Fibroblast of the conjunctiva (primary cell): ENCODE results near the gene VWA2.

Experiments
- DNase-seq: peaks from one replicate; pipeline ENCODE4 v3.0.0-alpha.2; 2010; ENCODE audit warnings: low read depth

Gene VWA2, protein sequence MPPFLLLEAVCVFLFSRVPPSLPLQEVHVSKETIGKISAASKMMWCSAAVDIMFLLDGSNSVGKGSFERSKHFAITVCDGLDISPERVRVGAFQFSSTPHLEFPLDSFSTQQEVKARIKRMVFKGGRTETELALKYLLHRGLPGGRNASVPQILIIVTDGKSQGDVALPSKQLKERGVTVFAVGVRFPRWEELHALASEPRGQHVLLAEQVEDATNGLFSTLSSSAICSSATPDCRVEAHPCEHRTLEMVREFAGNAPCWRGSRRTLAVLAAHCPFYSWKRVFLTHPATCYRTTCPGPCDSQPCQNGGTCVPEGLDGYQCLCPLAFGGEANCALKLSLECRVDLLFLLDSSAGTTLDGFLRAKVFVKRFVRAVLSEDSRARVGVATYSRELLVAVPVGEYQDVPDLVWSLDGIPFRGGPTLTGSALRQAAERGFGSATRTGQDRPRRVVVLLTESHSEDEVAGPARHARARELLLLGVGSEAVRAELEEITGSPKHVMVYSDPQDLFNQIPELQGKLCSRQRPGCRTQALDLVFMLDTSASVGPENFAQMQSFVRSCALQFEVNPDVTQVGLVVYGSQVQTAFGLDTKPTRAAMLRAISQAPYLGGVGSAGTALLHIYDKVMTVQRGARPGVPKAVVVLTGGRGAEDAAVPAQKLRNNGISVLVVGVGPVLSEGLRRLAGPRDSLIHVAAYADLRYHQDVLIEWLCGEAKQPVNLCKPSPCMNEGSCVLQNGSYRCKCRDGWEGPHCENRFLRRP

DNA sequence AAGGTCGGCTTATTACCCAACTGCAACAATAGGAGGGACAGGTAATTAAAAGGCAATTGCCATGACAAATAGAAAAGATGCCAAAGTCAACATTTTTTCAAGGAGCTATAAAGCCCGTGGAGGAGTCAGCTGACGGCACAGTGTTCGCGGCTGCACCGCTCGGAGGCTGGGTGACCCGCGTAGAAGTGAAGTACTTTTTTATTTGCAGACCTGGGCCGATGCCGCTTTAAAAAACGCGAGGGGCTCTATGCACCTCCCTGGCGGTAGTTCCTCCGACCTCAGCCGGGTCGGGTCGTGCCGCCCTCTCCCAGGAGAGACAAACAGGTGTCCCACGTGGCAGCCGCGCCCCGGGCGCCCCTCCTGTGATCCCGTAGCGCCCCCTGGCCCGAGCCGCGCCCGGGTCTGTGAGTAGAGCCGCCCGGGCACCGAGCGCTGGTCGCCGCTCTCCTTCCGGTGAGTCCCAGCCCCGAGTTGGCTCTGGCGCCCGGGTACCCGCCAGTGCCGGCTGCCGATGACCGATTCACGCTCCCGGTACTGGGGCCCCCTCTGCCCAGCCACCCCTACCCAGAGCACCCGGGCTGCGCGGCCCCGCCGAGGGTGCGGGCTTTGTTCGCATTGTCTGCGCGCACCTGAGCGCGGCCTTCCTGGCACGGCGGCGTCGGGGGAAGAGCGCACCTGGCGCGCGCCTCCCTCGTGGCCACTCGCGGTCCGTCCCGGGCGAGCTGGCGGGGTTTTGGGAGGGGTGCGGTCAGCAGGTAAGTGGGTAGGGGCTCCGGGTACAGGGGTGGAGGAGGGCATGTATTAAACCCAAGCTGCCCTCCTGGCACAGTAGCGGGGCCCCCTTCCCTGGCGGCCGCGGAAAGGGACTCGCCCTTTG, at the start of gene VWA2:
TSS of gene VWA2 (plus strand) at position 138 of the 877 bp plus-strand sequence. CDS start 9,460 bp downstream, outside the sequence.
- no peak for DNase-seq

GRCh38 chr10:114189700-114190099, 49.4 kb upstream of the VWA2 start:
- no peak for DNase-seq

GRCh38 chr10:114195079-114195478, 44.0 kb upstream of the VWA2 start:
- no peak for DNase-seq

GRCh38 chr10:114199239-114199638, 39.8 kb upstream of the VWA2 start:
- no peak for DNase-seq

- no peak for DNase-seq
Observed at GRCh38 chr10:114202812-114203211, 36.2 kb upstream of the VWA2 start.

- DNase-seq, result no peak
Observed at GRCh38 chr10:114206902-114207301, 32.2 kb upstream of the VWA2 start.

GRCh38 chr10:114207349-114207748, 31.7 kb upstream of the VWA2 start:
- DNase-seq, result no peak

- DNase-seq, result no peak
Observed at GRCh38 chr10:114208351-114208750, 30.7 kb upstream of the VWA2 start.

GRCh38 chr10:114212153-114212552, 26.9 kb upstream of the VWA2 start:
- no peak for DNase-seq

DNA sequence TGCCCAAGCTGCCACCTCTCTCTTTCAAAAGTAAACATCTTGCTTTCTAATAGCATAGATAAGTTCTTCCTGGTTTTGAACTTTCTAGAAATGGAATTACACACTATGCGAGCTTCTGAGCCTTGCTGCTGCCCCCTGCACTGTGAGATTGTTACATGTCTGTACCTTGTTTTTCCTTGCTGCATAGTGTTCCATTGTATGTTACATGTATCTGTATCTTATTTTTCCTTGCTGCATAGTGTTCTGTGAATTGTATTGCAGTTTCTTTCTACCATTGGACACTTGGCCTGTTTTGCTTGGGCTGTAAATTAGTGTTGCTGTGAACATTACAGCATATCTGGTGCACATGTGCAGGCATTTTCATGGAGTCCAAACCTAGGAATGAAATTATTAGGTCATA, 24.0 kb upstream of the VWA2 start:
- no peak for DNase-seq

DNA sequence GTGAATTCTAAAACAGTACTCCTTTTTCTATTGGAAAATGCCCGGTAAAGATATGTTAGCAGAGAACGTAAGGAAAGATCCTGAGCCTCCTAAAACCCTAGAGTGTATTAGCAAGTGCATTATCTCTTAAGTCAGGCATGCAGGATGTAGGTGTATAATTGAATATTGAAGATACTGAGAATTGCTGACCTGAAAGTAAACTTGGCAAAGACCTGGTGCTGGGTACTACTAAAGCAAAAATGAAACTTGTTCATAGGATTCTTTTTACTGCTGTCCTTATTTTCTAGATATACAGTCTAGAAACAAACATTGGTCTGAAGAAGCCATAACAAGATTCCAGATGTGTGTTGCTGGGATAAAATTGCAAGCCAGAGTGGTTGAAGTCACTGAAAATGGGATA, 18.8 kb upstream of the VWA2 start:
- DNase-seq, result no peak

DNA sequence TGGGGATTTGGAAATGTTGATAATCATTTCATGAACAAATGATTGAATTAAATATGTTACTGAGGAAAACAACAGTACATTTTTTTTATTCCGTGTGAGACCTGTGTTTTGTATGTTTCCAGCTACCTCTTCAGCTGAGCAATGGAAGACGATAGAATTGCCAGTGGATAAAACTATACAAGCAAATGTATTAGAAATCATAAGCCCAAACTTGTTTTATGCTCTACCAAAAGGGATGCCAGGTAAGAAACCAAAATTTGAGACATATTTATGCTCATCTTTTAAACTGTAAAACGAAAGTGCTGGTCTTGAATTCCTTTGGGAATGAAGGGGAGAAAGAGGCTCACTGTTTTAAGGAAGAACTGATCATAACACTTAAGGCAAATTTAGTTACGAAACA, 17.8 kb upstream of the VWA2 start:
- no peak for DNase-seq

- no peak for DNase-seq
Observed at GRCh38 chr10:114223066-114223465, 16.0 kb upstream of the VWA2 start.

DNA sequence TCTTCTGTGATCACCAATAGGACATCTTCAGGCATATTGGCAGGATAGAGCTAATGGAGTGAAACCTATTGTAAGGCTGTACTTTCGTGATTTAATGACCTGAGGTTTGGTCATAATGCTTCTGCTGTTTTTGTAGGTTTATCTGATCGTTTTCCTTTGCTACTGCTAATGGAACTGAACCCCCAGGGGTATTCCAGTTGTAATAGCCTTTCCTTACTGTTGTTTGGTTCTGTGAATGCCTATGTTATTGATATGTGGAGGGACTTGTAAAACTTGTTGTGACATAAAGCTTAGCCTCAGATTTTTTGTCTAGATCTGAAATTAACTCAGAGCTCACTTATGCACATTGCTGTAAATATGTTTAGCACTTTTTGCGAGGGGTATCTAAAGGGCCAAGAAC, 10.9 kb upstream of the VWA2 start:
- DNase-seq, result no peak

DNA sequence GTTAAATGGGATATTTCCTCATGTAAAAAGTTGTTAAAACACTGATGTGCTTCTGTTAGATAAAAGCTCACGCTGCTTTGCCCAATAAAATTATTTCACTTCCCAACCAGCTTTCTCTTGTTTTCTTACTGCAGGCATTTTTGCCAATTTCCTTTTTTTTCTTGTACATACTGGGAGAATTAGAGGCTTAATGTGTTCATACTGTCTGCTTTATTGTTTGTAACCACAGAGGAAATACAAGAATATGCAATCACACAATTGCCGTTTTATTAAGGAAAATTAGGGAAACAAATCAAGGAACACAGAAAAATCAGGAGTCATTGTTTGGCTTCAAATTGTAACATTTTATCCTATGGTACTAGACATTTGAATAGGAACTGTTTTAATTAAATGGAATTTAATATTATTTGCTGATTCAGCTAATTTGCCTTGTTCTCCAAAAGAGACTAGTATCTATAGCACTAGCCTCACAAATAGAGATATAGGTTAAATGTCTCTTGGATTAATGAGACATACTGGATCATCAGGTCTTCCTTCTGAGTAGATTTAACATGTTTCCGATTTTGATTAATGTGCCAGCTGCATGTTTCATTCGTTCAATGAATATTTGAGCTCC, 6.4 kb upstream of the VWA2 start:
- no peak for DNase-seq

DNA sequence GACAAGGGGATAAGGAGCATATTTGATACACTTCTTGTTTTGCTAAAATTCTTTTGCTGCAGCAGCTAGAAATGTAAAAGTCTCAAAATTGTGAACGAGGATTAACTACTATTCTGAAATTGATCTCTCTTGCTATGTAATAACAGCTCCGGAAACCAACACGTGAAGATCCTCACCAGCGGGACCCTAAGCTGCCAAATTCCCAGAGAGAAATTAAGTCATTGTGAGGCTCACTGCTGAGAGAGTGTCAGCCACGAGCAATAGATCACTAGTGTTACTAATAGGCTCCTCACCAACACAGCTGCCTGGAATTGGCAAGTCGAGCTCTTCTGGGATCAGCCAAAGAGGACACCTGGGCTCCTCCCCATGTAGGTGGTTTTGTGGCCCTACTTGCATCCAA, 5.6 kb upstream of the VWA2 start:
- no peak for DNase-seq

GRCh38 chr10:114234132-114234531, 4.9 kb upstream of the VWA2 start:
- no peak for DNase-seq

DNA sequence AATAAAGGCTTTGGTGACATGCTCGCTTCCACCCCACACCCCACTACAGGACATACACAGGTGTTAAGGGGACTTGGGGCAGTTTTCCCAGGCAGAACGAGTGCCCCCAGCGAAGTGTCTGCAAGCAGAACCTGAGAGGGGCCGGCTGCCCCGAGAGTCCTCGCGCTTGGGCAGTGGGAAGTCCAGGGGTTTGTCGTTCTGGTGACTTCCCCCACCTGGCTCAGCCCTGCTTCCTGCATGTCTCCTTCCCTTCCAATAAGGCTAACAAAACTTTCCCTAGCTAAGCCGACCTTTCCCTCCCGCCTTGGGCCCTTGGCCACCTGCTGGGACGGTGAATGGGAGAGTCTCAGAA, 916 bp downstream of the VWA2 start:
- no peak for DNase-seq

GRCh38 chr10:114242235-114242634, 3.2 kb downstream of the VWA2 start:
- no peak for DNase-seq

GRCh38 chr10:114243661-114244060, 4.6 kb downstream of the VWA2 start:
- DNase-seq, result no peak

GRCh38 chr10:114244126-114244525, 5.1 kb downstream of the VWA2 start:
- DNase-seq, result no peak

- no peak for DNase-seq
Observed at GRCh38 chr10:114245121-114245791, 6.2 kb downstream of the VWA2 start.
